VCaP (cell line): ENCODE measurements around the gene ZCCHC24.
"Not testable (repeated sequence)": the region's sequence is repeated elsewhere in the genome, so short reads cannot be mapped to it uniquely, and the experiment has no call there.

ENCODE experiments used
- H3K27ac ChIP-seq: fragments of 450-650 bp; 2 replicates; pipeline ENCODE4 v1.5.1; 2017
- CTCF ChIP-seq: fragments of 450-650 bp; conservative IDR thresholded peaks from 2 replicates; pipeline ENCODE4 v1.5.1; 2017; ENCODE audit warnings: mild to moderate bottlenecking, moderate library complexity

The ZCCHC24 gene

GRCh38 chr10:79335094-79335469, 110.3 kb downstream of the ZCCHC24 start:
- H3K27ac ChIP-seq: no peak overlapping the region
- TF ChIP-seq CTCF: no peak

GRCh38 chr10:79334573-79334972, 110.9 kb downstream of the ZCCHC24 start:
- H3K27ac ChIP-seq: no peak overlapping the region
- TF ChIP-seq CTCF: no peak

- no peak overlapping the region for H3K27ac ChIP-seq
- TF ChIP-seq CTCF: no peak
Observed at GRCh38 chr10:79333513-79333912, 111.9 kb downstream of the ZCCHC24 start.

DNA sequence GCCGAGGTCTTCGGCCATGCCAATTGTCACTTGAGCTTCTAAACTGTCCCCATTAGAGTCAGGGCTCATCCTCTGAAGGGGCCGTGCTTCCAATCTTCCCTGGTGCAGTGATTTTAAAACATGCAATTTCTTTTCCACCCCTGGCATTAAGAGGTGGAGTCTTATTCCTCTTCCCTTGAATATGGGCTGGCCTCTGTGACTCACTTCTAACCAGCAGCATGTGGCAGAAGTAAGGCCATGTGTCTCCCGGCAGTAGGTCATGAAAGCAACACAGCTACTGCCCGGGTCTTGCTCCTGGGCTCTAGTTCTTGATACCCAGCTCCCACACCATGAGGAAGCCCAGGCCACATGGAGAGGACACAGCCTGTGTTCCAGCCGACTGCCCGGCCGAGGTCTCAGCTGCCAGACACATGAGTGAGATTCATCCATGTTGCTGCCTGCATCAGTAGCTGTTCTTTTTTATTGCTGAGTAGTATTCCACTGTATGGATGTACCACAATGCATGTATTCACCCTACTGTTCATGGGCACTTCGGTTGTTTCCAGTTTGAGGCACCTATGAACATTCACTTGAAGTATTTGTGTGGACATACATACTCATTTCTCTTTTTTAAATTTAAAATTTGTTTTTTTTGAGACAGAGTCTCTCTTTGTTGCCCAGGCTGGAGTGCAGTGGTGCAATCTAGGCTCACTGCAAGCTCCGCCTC, 112.7 kb downstream of the ZCCHC24 start:
- H3K27ac ChIP-seq: not testable (repeated sequence)
